ENCODE data around the gene ZNF236. TPM values are rescaled to one million over a fixed set of nuclear protein-coding genes. Genes with fewer than 3 reads are reported as not detected.

The ZNF236 gene
- polyA plus RNA-seq, 2 of the 4 experiments (the other 2 are of a cell fraction) = 2.6 to 7.8 TPM

GRCh38 chr18:76827205-76828200 is 5.1 kb downstream of the ZNF236 start:
- FAIRE-seq = no peak
- ChIA-PET POLR2A (no interaction called here), CTCF (interaction anchor here (0.8 to 0.9 kb wide), 2 partner anchors 16 to 25 kb away, joined by 3 read pairs; no protein-coding TSS in a partner anchor)
- Histone ChIP-seq H3K9me3 (no peaks in the 10 kb centered on the region), H3K4me3 (no peak overlapping the region), H3K4me2 (peak overlapping the region; percentile 25; the same call in 1 of the 3 replicates), H3K27ac (peak overlapping the region in 1 of 2 experiments; percentile 8; a peak in 1 of 6 replicates), H3K4me1 (peaks cover 19% of the 10 kb centered on the region; the same call in 2 of the 3 replicates)
- ATAC-seq = no peak
- WGBS (ENCODE audit: missing lambda C conversion rate) = 72% methylated on average over 11 of the region's 11 CpGs
- DNase-seq (ENCODE audit: low read depth in 1 of 2, low spot score in 1 of 2) = no peak
- TF ChIP-seq MAX (IDR thresholded peaks at IDR 0.05) = no peak

GRCh38 chr18:76834379-76834778 is 12.0 kb downstream of the ZNF236 start:
- WGBS (ENCODE audit: missing lambda C conversion rate) = 90% methylated on average over 6 of the region's 6 CpGs
- no peak for FAIRE-seq
- TF ChIP-seq MYC (IDR thresholded peaks at IDR 0.05; ENCODE audit: borderline replicate concordance, low read length) = no peak
- no peak for TF ChIP-seq NFE2L2 (conservative IDR thresholded peaks at IDR 0.05; ENCODE audit: low read length)
- no peak for TF ChIP-seq MAFK (IDR thresholded peaks at IDR 0.05; ENCODE audit: partially characterized antibody)
- no peak for TF ChIP-seq EP300 (IDR thresholded peaks at IDR 0.05)
- no peak for TF ChIP-seq JUN (IDR thresholded peaks at IDR 0.05)
- TF ChIP-seq, protein P1, sequence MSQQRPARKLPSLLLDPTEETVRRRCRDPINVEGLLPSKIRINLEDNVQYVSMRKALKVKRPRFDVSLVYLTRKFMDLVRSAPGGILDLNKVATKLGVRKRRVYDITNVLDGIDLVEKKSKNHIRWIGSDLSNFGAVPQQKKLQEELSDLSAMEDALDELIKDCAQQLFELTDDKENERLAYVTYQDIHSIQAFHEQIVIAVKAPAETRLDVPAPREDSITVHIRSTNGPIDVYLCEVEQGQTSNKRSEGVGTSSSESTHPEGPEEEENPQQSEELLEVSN (IDR thresholded peaks at IDR 0.05; ENCODE audit: borderline replicate concordance, low read depth) = no peak
- TF ChIP-seq USF2 (IDR thresholded peaks at IDR 0.05) = no peak
- Histone ChIP-seq H3K9me3 (no peaks in the 10 kb centered on the region), H3K4me2 (no peak overlapping the region), H3K4me1 (peaks cover 42% of the 10 kb centered on the region), H3K4me3 (no peak overlapping the region), H3K27ac (no peak overlapping the region)
- CTCF ChIA-PET = interaction anchor here (4.6 kb wide), 1 partner anchor 31 kb away, joined by 14 read pairs; no protein-coding TSS in a partner anchor
- DNase-seq (ENCODE audit: low read depth in 1 of 2, low spot score in 1 of 2) = no peak
- ATAC-seq = no peak
- POLR2A ChIA-PET = no interaction called here

DNA sequence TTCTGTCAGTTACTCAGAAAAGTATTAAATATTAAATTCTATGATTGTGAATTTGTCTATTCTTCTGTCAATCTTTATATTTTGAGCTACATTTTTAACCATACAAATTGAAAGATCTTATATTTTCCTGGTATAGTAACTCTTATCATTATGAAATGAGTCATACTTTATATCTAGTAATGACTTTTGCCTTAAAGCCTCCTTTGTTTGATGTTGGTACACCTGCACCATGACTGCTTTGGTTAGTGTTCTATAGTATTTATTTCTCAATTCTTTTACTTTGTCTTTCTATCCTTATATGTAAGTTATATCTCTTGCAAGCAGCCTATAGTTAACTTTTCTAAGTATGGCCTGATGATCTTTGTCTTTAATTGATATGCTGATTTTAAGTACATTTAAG is 13.0 kb downstream of the ZNF236 start:
- H3K4me3 ChIP-seq = no peak overlapping the region

DNA sequence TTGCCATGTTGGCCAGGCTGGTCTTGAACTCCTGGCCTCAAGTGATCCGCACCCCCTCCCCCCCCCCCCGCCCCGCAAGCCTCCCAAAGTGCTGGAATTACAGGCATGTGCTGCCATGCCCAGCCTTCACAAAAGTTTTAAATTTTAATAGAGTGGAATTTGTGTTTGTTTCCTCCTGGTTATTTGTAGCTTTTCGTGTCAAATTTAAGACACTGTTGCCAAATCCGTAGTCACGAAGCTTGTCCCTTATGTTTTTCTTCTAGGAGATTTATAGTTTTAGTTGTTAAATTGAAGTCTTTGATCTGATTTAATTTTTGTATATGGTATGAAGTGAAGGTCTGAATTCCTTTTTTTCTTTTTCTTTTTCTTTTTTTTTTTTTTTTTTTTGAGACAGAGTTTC is 14.7 kb downstream of the ZNF236 start:
- peak overlapping the region; percentile 86 for H3K4me2 ChIP-seq
- no peak overlapping the region for H3K4me3 ChIP-seq
- POLR2A ChIA-PET = no interaction called here
- peak overlapping the region; percentile 72 to 85; a peak in 4 of 6 replicates for H3K27ac ChIP-seq
- ATAC-seq (no peak), FAIRE-seq (no peak), DNase-seq (ENCODE audit: low read depth in 1 of 2, low spot score in 1 of 2) (no peak)
- TF ChIP-seq ESRRA (IDR thresholded peaks at IDR 0.05; ENCODE audit: borderline replicate concordance, low read length) (no peak), GATA3 (IDR thresholded peaks at IDR 0.05; ENCODE audit: borderline replicate concordance) (no peak), EHMT2 (IDR thresholded peaks at IDR 0.05; ENCODE audit: low read depth) (no peak), HDAC2 (IDR thresholded peaks at IDR 0.05) (no peak), HEYL (CRISPR knock-in tag; IDR thresholded peaks at IDR 0.05) (no peak), FOSB (CRISPR knock-in tag; IDR thresholded peaks at IDR 0.05) (no peak), JUN (IDR thresholded peaks at IDR 0.05) (no peak), EHF (CRISPR knock-in tag; IDR thresholded peaks at IDR 0.05) (no peak), POLR2AphosphoS2 (conservative IDR thresholded peaks at IDR 0.05; ENCODE audit: low read length) (no peak), USF2 (IDR thresholded peaks at IDR 0.05) (no peak)
- no peaks in the 10 kb centered on the region for H3K9me3 ChIP-seq
- peaks cover 54% of the 10 kb centered on the region for H3K4me1 ChIP-seq
- CTCF ChIA-PET = interaction anchor here (4.6 kb wide), 1 partner anchor 34 kb away, joined by 14 read pairs; no protein-coding TSS in a partner anchor
- 83% methylated on average over 3 of the region's 6 CpGs for WGBS (ENCODE audit: missing lambda C conversion rate)

More for the DNA sequence above, 13.0 kb downstream of the ZNF236 start:
- no peak for ATAC-seq
- TF ChIP-seq JUNB (IDR thresholded peaks at IDR 0.05) = no peak
- TF ChIP-seq FOSL2 (IDR thresholded peaks at IDR 0.05) = no peak
- peak; percentile 18; the same call in 1 of the 2 replicates for TF ChIP-seq FOSL2 (CRISPR knock-in tag; IDR thresholded peaks at IDR 0.05)
- FAIRE-seq = no peak
- ChIA-PET POLR2A (no interaction called here), CTCF (interaction anchor here (0.7 to 4.6 kb wide), 2 partner anchors 9 to 32 kb away, joined by 5 to 14 read pairs; no protein-coding TSS in a partner anchor)
- DNase-seq (ENCODE audit: low read depth in 1 of 2, low spot score in 1 of 2) = no peak
- no peak overlapping the region for H3K27ac ChIP-seq
- no peaks in the 10 kb centered on the region for H3K9me3 ChIP-seq
- H3K4me1 ChIP-seq = peaks cover 50% of the 10 kb centered on the region
- H3K4me2 ChIP-seq = 0 out of 3 replicates have a peak overlapping the region, but pooled peaks have one; percentile 8

Data from A549 (cell line).